Measurements from ENCODE around the gene CTNNBIP1.

CTNNBIP1 gene

GRCh38 chr1:9822490-9822889 is 87.6 kb downstream of the CTNNBIP1 start:
- H3F3A ChIP-seq (ENCODE audit: insufficient read depth, low read length) = 0 out of 2 replicates have a peak, but pooled peaks cover 9% of the 10 kb centered on the region
- TF ChIP-seq CTCF (IDR thresholded peaks at IDR 0.05; ENCODE audit: low read length) = no peak
- TF ChIP-seq EZH2 (IDR thresholded peaks at IDR 0.05; ENCODE audit: borderline replicate concordance, low read length) = no peak
- peak overlapping the region; percentile 99 for H3K4me3 ChIP-seq (ENCODE audit: low read depth, low read length, poor library complexity, severe bottlenecking)
- no peaks in the 10 kb centered on the region for H3K9me3 ChIP-seq (ENCODE audit: low read length)
- no peaks in the 10 kb centered on the region for H4K20me1 ChIP-seq (ENCODE audit: insufficient read depth, low read length)
- H3K27ac ChIP-seq (ENCODE audit: low read depth, low read length, poor library complexity, severe bottlenecking) = peak overlapping the region; percentile 75
- H3K79me2 ChIP-seq (ENCODE audit: insufficient read depth, low read length) = peaks cover 58% of the 10 kb centered on the region
- H3K9me2 ChIP-seq (ENCODE audit: low read depth, low read length) = no peaks in the 10 kb centered on the region
- H3K4me1 ChIP-seq (ENCODE audit: insufficient read depth, low read length, severe bottlenecking) = peaks cover 64% of the 10 kb centered on the region
- peaks cover 21% of the 10 kb centered on the region for H3K36me3 ChIP-seq (ENCODE audit: insufficient read depth, low read length)
- H3K4me2 ChIP-seq (ENCODE audit: low read length) = peak overlapping the region; percentile 85
- H2AFZ ChIP-seq (ENCODE audit: low read length) = no peak overlapping the region
- H3K27me3 ChIP-seq (ENCODE audit: insufficient read depth, low read length) = no peaks in the 10 kb centered on the region
- H3K9ac ChIP-seq (ENCODE audit: low read length) = peak overlapping the region; percentile 98

GRCh38 chr1:9821710-9822109 is 88.4 kb downstream of the CTNNBIP1 start:
- Histone ChIP-seq H4K20me1 (ENCODE audit: insufficient read depth, low read length) (no peaks in the 10 kb centered on the region), H3K9me2 (ENCODE audit: low read depth, low read length) (no peaks in the 10 kb centered on the region), H3K9ac (ENCODE audit: low read length) (peak overlapping the region; percentile 98), H3K4me1 (ENCODE audit: insufficient read depth, low read length, severe bottlenecking) (peaks cover 69% of the 10 kb centered on the region), H3K36me3 (ENCODE audit: insufficient read depth, low read length) (peaks cover 26% of the 10 kb centered on the region), H3K27me3 (ENCODE audit: insufficient read depth, low read length) (no peaks in the 10 kb centered on the region), H3F3A (ENCODE audit: insufficient read depth, low read length) (0 out of 2 replicates have a peak, but pooled peaks cover 9% of the 10 kb centered on the region), H2AFZ (ENCODE audit: low read length) (no peak overlapping the region), H3K4me2 (ENCODE audit: low read length) (peak overlapping the region; percentile 85), H3K27ac (ENCODE audit: low read depth, low read length, poor library complexity, severe bottlenecking) (peak overlapping the region; percentile 75), H3K4me3 (ENCODE audit: low read depth, low read length, poor library complexity, severe bottlenecking) (peak overlapping the region; percentile 99), H3K9me3 (ENCODE audit: low read length) (no peaks in the 10 kb centered on the region), H3K79me2 (ENCODE audit: insufficient read depth, low read length) (peaks cover 66% of the 10 kb centered on the region)
- TF ChIP-seq EZH2 (IDR thresholded peaks at IDR 0.05; ENCODE audit: borderline replicate concordance, low read length) (no peak), CTCF (IDR thresholded peaks at IDR 0.05; ENCODE audit: low read length) (no peak)

GRCh38 chr1:9820521-9820920 is 89.5 kb downstream of the CTNNBIP1 start:
- Histone ChIP-seq H3K36me3 (ENCODE audit: insufficient read depth, low read length) (peaks cover 27% of the 10 kb centered on the region), H3K27ac (ENCODE audit: low read depth, low read length, poor library complexity, severe bottlenecking) (peak overlapping the region; percentile 75), H3K4me3 (ENCODE audit: low read depth, low read length, poor library complexity, severe bottlenecking) (peak overlapping the region; percentile 99), H3K9ac (ENCODE audit: low read length) (peak overlapping the region; percentile 98), H3K4me1 (ENCODE audit: insufficient read depth, low read length, severe bottlenecking) (peaks cover 76% of the 10 kb centered on the region), H3K9me3 (ENCODE audit: low read length) (no peaks in the 10 kb centered on the region), H3K4me2 (ENCODE audit: low read length) (peak overlapping the region; percentile 85), H4K20me1 (ENCODE audit: insufficient read depth, low read length) (no peaks in the 10 kb centered on the region), H3K27me3 (ENCODE audit: insufficient read depth, low read length) (no peaks in the 10 kb centered on the region), H2AFZ (ENCODE audit: low read length) (no peak overlapping the region), H3F3A (ENCODE audit: insufficient read depth, low read length) (no peaks in the 10 kb centered on the region), H3K9me2 (ENCODE audit: low read depth, low read length) (no peaks in the 10 kb centered on the region), H3K79me2 (ENCODE audit: insufficient read depth, low read length) (peaks cover 77% of the 10 kb centered on the region)
- TF ChIP-seq CTCF (IDR thresholded peaks at IDR 0.05; ENCODE audit: low read length) (no peak), EZH2 (IDR thresholded peaks at IDR 0.05; ENCODE audit: borderline replicate concordance, low read length) (no peak)
